Stomach smooth muscle (tissue), 2 donors: ENCODE data around the gene SPINK9.
"Not testable (repeated sequence)": the region's sequence is repeated elsewhere in the genome, so short reads cannot be mapped to it uniquely, and the experiment has no call there.

ENCODE experiments used
- H3K27ac ChIP-seq: one replicate; pipeline ENCODE4 v1.7.0; 2013; ENCODE audit warnings: mild to moderate bottlenecking, low read length, inconsistent platforms
- H3K27me3 ChIP-seq, 2 donors: one replicate each; pipeline ENCODE4 v1.7.0; 2013; ENCODE audit warnings: low read length in 2 of 2; ENCODE audit not compliant: insufficient read depth in 2 of 2, control insufficient read depth in 1 of 2
- H3K36me3 ChIP-seq, 2 donors: one replicate each; pipeline ENCODE4 v1.7.0; 2013; ENCODE audit warnings: low read length in 2 of 2; ENCODE audit not compliant: control insufficient read depth in 2 of 2, insufficient read depth in 2 of 2
- H3K4me1 ChIP-seq: one replicate; pipeline ENCODE4 v1.7.0; 2013; ENCODE audit warnings: low read length; ENCODE audit not compliant: control insufficient read depth, insufficient read depth
- H3K4me3 ChIP-seq, 2 donors: one replicate each; pipeline ENCODE4 v1.7.0; 2013; ENCODE audit warnings: low read length in 2 of 2
- H3K9ac ChIP-seq, 2 donors: one replicate each; pipeline ENCODE4 v1.7.0; 2013; ENCODE audit warnings: low read length in 2 of 2, mild to moderate bottlenecking in 1 of 2
- H3K9me3 ChIP-seq, 2 donors: one replicate each; pipeline ENCODE4 v1.7.0; 2013; ENCODE audit warnings: low read length in 2 of 2; ENCODE audit not compliant: control insufficient read depth in 2 of 2
- donor health status: healthy.
- donor health status: Pancreatic carcinoma.

SPINK9 gene

GRCh38 chr5:148320011-148320963 lies 15.1 kb upstream of the SPINK9 start:
- H3K27me3 ChIP-seq, H3K9me3 ChIP-seq, H3K36me3 ChIP-seq, H3K4me1 ChIP-seq, H3K27ac ChIP-seq, H3K9ac ChIP-seq: not testable (repeated sequence)
- peak overlapping the region in 1 of 2 donors; percentile 57 for H3K4me3 ChIP-seq

DNA sequence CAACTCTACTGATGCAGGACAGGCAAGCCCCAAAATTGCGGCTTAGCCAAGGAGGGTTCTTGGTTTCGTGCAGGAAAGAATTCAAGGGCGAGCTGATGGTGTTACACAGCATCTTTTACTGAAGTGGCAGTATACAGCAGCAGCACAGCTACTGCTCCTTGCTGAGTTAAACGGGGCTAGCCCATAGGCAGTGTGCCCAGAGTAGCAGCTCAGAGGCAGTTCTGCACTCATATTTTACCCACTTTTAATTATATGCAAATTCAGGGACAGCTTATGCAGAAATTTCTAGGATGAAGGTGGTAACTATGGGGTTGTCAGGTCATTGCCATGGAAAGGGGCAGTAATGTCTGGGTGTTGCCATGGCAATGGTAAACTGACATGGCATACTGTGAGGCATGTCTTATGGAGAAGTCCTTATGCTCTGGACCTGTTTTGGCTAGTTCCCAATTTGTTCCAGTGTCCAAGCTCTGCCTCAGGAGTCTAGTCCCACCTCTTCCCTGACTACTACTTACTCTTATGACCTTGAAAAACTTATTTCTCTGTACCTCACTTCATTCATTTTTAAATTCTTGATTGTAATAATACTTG lies 2.0 kb upstream of the SPINK9 start:
- Histone ChIP-seq H3K36me3 (no peaks in the 10 kb centered on the region), H3K27ac (no peak overlapping the region), H3K9me3 (no peaks in the 10 kb centered on the region), H3K27me3 (no peaks in the 10 kb centered on the region), H3K4me1 (no peaks in the 10 kb centered on the region), H3K4me3 (no peak overlapping the region), H3K9ac (no peak overlapping the region)

- Histone ChIP-seq H3K9me3 (no peaks in the 10 kb centered on the region), H3K9ac (no peak overlapping the region), H3K27ac (no peak overlapping the region)
Observed at GRCh38 chr5:148336704-148337435, 1.5 kb downstream of the SPINK9 start.

GRCh38 chr5:148342371-148343045 lies 7.1 kb downstream of the SPINK9 start:
- Histone ChIP-seq H3K36me3 (no peaks in the 10 kb centered on the region), H3K4me1 (no peaks in the 10 kb centered on the region), H3K9ac (no peak overlapping the region), H3K27me3 (no peaks in the 10 kb centered on the region), H3K9me3 (no peaks in the 10 kb centered on the region), H3K4me3 (no peak overlapping the region), H3K27ac (no peak overlapping the region)

More at GRCh38 chr5:148336704-148337435, 1.5 kb downstream of the SPINK9 start:
- Histone ChIP-seq H3K4me1 (no peaks in the 10 kb centered on the region), H3K36me3 (no peaks in the 10 kb centered on the region), H3K27me3 (no peaks in the 10 kb centered on the region), H3K4me3 (no peak overlapping the region)

DNA sequence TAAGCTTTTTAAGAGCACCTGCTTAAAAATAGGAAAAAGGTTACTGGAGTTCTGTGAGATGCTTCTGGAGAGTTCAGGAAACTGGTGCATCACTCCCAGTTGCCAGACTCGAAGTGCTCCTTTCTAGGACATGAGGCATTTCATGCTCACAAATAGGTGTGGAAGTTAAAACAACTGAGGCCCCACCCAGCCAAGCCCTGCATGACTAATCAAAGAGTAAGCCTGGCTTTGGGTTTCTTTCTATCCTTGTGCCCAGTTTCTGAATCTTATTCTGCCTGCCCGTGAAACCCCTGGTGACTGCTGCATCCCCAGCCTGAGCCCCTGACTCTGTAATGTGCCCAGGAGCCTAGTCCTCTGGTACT lies 7.7 kb downstream of the SPINK9 start:
- H3K4me1 ChIP-seq = no peaks in the 10 kb centered on the region
- H3K27ac ChIP-seq = no peak overlapping the region
- no peaks in the 10 kb centered on the region for H3K27me3 ChIP-seq
- H3K4me3 ChIP-seq = no peak overlapping the region
- no peaks in the 10 kb centered on the region for H3K36me3 ChIP-seq
- H3K9ac ChIP-seq = no peak overlapping the region
- no peaks in the 10 kb centered on the region for H3K9me3 ChIP-seq

DNA sequence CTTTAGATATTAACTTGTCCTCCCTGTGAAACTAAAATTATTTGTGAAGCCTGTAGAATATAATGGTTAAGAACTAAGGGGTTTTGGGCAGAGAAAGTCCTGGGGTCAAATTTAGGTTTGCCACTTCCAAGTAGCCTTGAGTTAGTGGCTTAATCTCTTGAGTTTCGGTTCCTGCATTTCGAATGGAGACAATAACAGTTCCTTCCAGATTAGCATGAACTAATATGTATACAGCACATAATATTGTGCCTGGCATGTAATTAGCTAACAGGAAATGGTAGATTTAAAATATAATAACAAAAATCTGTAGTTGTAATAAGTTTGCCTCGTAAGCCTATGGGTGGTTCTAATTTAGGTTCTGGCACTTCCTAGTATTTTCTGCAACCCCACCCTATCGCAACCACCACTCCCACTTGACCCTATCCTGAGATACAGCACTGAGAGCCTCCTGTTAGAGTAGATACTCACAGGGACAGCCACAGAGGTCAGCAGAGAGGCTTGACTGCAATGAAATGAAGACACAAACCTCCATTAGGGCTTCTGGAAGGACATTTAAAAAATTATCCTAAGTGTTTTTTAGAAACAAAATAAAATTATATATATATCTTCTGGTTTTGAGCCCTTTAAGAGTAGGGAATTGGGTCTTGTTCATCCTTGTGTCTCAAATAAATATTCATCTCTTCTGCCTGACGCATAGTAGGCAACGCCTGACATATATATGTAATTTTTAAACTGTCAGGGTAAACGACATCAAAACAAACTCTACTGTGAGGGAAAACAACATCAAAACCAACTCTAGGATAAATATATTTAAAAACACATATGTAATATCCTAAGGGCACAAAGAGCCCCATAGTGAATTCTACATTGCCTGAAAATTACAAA lies 8.5 kb downstream of the SPINK9 start:
- H3K36me3 ChIP-seq = no peaks in the 10 kb centered on the region
- no peaks in the 10 kb centered on the region for H3K27me3 ChIP-seq
- no peak overlapping the region for H3K27ac ChIP-seq
- H3K9me3 ChIP-seq = no peaks in the 10 kb centered on the region
- H3K4me1 ChIP-seq = no peaks in the 10 kb centered on the region
- H3K9ac ChIP-seq = no peak overlapping the region
- no peak overlapping the region for H3K4me3 ChIP-seq

- H3K4me1 ChIP-seq = no peaks in the 10 kb centered on the region
- no peak overlapping the region for H3K27ac ChIP-seq
- H3K9me3 ChIP-seq = no peaks in the 10 kb centered on the region
- no peaks in the 10 kb centered on the region for H3K27me3 ChIP-seq
- no peak overlapping the region for H3K9ac ChIP-seq
- H3K4me3 ChIP-seq = no peak overlapping the region
- H3K36me3 ChIP-seq = no peaks in the 10 kb centered on the region
Observed at GRCh38 chr5:148347706-148348105, 12.3 kb downstream of the SPINK9 start.

GRCh38 chr5:148352696-148353095 lies 17.3 kb downstream of the SPINK9 start:
- Histone ChIP-seq H3K27ac (no peak overlapping the region), H3K4me3 (no peak overlapping the region), H3K9me3 (no peaks in the 10 kb centered on the region), H3K9ac (no peak overlapping the region), H3K4me1 (no peaks in the 10 kb centered on the region), H3K36me3 (no peaks in the 10 kb centered on the region), H3K27me3 (no peaks in the 10 kb centered on the region)

DNA sequence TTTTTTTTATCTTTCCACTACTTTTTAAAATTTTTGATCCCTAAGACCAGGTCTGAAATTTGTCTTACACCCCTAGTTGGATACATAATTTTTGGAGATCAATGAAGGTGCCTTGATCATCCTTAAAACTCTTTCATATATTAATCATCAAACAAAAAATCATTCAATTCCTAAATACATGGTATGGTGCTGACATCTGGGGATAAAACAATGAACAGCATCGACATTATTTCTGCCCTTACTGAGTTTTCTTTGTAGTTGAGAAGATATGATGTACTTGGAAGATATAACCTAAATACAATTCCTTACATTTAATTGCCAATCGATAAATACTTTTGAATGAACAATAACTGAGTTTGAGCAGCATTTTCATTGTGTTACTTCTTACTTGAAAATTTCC lies 18.3 kb downstream of the SPINK9 start:
- Histone ChIP-seq H3K9me3 (no peaks in the 10 kb centered on the region), H3K36me3 (no peaks in the 10 kb centered on the region), H3K4me1 (no peaks in the 10 kb centered on the region), H3K27me3 (no peaks in the 10 kb centered on the region), H3K27ac (no peak overlapping the region), H3K4me3 (no peak overlapping the region), H3K9ac (no peak overlapping the region)

- no peaks in the 10 kb centered on the region for H3K36me3 ChIP-seq
Observed at GRCh38 chr5:148364343-148364742, 29.0 kb downstream of the SPINK9 start.

More at GRCh38 chr5:148364343-148364742, 29.0 kb downstream of the SPINK9 start:
- H3K27me3 ChIP-seq = no peaks in the 10 kb centered on the region
- H3K4me1 ChIP-seq = no peaks in the 10 kb centered on the region
- H3K9ac ChIP-seq = no peak overlapping the region
- H3K27ac ChIP-seq = no peak overlapping the region
- no peak overlapping the region for H3K4me3 ChIP-seq
- no peaks in the 10 kb centered on the region for H3K9me3 ChIP-seq
